BJ (cell line): ENCODE data around the gene THAP6. TPM values are rescaled to one million over a fixed set of nuclear protein-coding genes. Genes with fewer than 3 reads are reported as not detected.
A peak's percentile ranks its signal among the peaks of the same experiment; 100 is the strongest.

ENCODE experiments used
- CTCF ChIA-PET: fragments of 350-600 bp; formaldehyde crosslinking; extraction: SDS; loops from one replicate; lab custom pipeline; 2021; ENCODE audit warnings: antibody characterized with exemption, inconsistent platforms; lab: Yijun Ruan, JAX
- POLR2A ChIA-PET: fragments of 300-600 bp; sonication (Branson Sonifier 250); formaldehyde crosslinking; extraction: SDS; loops from one replicate; lab custom pipeline; 2021; ENCODE audit warnings: antibody characterized with exemption; lab: Charles Lee
- DNase-seq: peaks from one replicate; pipeline ENCODE4 v3.0.0-alpha.2; 2011; ENCODE audit warnings: low read depth
- H3K27me3 ChIP-seq: 2 replicates; pipeline ENCODE4 v1.6.0; 2011; ENCODE audit warnings: low read length; ENCODE audit not compliant: control insufficient read depth, insufficient read depth
- H3K36me3 ChIP-seq: 2 replicates; pipeline ENCODE4 v1.5.1; 2011; ENCODE audit warnings: low read length; ENCODE audit not compliant: control insufficient read depth, insufficient read depth
- H3K4me3 ChIP-seq: 2 replicates; pipeline ENCODE4 v1.5.1; 2011; ENCODE audit warnings: low read depth, mild to moderate bottlenecking, control low read depth, low read length
- polyA plus RNA-seq: library from polyadenylated mRNA; depleted of rRNA; stranded (reverse); fragments of >200 nt; gene quantifications from 2 replicates; pipeline ENCODE4 v1.2.3, GENCODE V29; 2011
- TF ChIP-seq, protein P1 (sequence below): IDR thresholded peaks from 2 replicates; pipeline ENCODE4 v1.5.1; 2011; ENCODE audit warnings: low read depth, mild to moderate bottlenecking, control low read depth, inconsistent platforms, low read length, moderate library complexity; ENCODE audit not compliant: insufficient read depth

THAP6 gene
- polyA plus RNA-seq, 1 experiment = 7.3 TPM

DNA sequence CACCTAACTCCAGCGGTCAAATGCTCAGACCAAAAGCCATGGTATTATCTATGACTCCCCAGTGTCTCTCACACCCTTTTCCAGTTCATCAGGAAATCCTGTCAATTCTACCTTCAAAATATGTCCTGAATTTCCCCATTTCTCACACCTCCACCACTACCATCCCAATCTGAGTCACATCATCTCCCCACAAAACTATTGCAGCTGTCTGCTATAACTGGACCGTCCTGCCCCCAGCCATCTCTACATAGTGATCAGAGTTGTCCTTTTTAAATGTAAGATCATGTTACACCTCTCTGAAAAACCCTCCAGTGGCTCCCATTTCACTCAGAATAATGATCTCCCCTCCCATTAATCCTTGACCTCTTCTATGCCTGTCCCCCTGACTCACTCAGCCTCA lies 34.7 kb downstream of the THAP6 start:
- TF ChIP-seq, protein P1, sequence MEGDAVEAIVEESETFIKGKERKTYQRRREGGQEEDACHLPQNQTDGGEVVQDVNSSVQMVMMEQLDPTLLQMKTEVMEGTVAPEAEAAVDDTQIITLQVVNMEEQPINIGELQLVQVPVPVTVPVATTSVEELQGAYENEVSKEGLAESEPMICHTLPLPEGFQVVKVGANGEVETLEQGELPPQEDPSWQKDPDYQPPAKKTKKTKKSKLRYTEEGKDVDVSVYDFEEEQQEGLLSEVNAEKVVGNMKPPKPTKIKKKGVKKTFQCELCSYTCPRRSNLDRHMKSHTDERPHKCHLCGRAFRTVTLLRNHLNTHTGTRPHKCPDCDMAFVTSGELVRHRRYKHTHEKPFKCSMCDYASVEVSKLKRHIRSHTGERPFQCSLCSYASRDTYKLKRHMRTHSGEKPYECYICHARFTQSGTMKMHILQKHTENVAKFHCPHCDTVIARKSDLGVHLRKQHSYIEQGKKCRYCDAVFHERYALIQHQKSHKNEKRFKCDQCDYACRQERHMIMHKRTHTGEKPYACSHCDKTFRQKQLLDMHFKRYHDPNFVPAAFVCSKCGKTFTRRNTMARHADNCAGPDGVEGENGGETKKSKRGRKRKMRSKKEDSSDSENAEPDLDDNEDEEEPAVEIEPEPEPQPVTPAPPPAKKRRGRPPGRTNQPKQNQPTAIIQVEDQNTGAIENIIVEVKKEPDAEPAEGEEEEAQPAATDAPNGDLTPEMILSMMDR = no peak
- Histone ChIP-seq H3K36me3 (no peaks in the 10 kb centered on the region), H3K27me3 (no peaks in the 10 kb centered on the region), H3K4me3 (no peak overlapping the region)
- POLR2A ChIA-PET = no interaction called here
- CTCF ChIA-PET = no interaction called here
- DNase-seq = no peak

DNA sequence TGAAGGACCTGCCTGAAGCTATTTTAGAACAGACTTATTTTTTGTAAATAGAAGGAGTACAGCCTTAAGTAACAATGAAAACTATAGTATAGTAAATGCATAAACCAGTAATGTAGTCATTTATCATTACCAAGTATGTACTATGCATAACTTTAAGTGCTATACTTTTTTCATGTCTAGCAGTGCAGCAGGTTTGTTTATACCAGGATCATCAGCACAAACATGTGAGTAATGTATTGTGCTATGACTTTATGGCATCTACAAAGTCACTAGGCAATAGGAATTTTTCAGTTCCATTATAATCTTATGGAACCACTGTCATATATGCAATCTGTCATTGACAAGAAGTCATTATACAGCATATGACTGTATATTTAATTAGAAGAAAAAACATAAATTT lies 38.2 kb downstream of the THAP6 start:
- H3K27me3 ChIP-seq = no peaks in the 10 kb centered on the region
- POLR2A ChIA-PET = no interaction called here
- no peaks in the 10 kb centered on the region for H3K36me3 ChIP-seq
- DNase-seq = no peak
- H3K4me3 ChIP-seq = no peak overlapping the region
- CTCF ChIA-PET = interaction anchor here (1.1 kb wide), 1 partner anchor 295 kb away, joined by 3 read pairs; no protein-coding TSS in a partner anchor
- TF ChIP-seq, protein P1 = no peak

DNA sequence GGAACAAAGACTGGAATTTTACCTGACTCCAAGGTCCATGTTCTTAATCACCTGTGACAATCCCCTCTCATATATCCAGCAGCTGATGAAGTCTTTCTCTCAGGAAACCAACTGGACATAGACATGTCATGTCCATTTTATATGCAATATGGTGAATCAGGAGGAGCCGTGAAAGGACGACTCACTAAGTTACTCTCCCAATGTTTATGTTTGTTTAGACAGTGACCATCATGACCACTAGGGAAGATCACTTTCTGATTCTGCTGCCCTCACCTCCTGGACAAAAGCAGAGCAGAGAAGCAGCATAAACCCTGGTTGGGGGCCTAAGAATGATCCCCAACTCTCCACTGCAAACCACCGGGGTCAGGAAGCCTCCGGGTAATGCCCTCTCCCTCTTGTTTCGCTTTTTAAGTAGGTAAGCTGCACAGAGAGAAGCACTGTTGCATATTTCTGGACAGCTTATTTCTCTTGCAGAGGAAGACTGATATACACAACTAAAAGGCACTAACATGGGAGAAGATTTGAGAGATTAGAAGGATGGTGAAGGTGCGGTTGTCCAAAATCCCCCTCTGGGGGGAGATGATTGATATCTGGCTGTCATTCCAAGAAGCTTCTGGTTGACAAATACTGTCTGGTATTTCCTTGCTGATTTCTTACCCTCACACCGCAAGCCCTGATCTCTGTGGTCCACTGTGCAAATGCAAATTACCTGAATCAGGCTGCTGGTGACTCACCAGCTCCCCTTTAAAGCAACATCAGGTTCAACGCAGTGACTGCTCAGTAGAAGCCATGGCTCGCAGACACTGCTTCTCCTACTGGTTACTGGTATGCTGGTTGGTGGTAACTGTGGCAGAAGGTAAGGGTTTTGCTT lies 41.3 kb downstream of the THAP6 start, which contains the start of gene ODAPH:
Gene ODAPH, plus strand, starts transcription at position 773 of the 871 bp plus-strand sequence. Its CDS starts 17 bp downstream, at position 790.
- Histone ChIP-seq H3K27me3 (no peaks in the 10 kb centered on the region), H3K4me3 (no peak within 1 kb of the TSS), H3K36me3 (no peaks in the 10 kb centered on the region)
- CTCF ChIA-PET = interaction anchor here (1.9 kb wide), 1 partner anchor 8 kb away, joined by 5 read pairs; no protein-coding TSS in a partner anchor
- TF ChIP-seq, protein P1 = peak; percentile 20; the same call in 1 of the 2 replicates
- POLR2A ChIA-PET = interaction anchor here (0.6 kb wide), 1 partner anchor 28 kb away, joined by 3 read pairs; no protein-coding TSS in a partner anchor
- no peak for DNase-seq

DNA sequence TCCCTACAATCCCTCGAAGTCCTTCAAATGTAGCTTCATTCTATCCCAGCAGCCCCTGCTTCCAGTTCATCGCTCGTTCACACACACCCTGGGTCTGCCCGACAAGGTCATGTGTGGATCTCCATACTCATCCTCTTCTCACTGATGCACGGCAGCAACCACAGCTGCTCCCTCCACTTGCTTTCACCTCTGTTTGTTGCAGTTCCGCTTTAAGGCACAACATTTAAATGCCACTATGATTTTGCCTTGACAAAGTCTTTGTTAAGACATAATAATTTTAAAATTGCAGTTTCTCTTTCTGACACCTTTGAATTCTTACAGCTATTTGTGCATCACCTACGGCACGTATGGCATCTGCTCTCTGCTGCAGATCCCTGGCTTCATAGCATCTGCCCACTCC lies 43.4 kb downstream of the THAP6 start:
- Histone ChIP-seq H3K36me3 (no peaks in the 10 kb centered on the region), H3K27me3 (no peaks in the 10 kb centered on the region), H3K4me3 (no peak overlapping the region)
- DNase-seq = no peak
- TF ChIP-seq, protein P1 = no peak
- ChIA-PET POLR2A (no interaction called here), CTCF (no interaction called here)

DNA sequence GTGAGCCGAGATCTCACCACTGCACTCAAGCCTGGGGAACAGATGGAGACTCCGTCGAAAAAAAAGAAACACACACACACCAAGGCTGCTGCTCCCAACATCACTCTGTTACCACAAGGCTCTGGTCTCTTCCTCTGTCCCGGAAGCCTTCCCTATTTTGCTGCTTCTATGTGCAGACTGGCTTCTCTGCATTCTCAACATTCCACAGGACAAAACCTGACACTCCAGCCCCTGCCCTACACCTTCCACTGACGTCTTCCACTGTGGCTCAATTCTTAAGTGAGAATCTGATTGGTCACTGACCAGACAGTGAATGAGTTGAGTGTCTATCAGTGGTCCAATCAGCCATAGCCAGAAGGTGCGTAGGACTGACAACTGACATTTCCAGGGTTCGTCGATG lies 47.5 kb downstream of the THAP6 start:
- no peak overlapping the region for H3K4me3 ChIP-seq
- no peaks in the 10 kb centered on the region for H3K27me3 ChIP-seq
- ChIA-PET CTCF (interaction anchor here (1.3 kb wide), 1 partner anchor 18 kb away, joined by 3 read pairs; no protein-coding TSS in a partner anchor), POLR2A (no interaction called here)
- DNase-seq = no peak
- TF ChIP-seq, protein P1 = no peak
- no peaks in the 10 kb centered on the region for H3K36me3 ChIP-seq
